ENCODE results near the gene PSORS1C2.

- TF ChIP-seq POLR2A (IDR thresholded peaks at IDR 0.05) (no peak), CTCF (IDR thresholded peaks at IDR 0.05) (no peak)
These were observed 34.1 kb upstream of the PSORS1C2 start for GRCh38 chr6:31172973-31173384.
